Measurements from ENCODE around the gene KLK15. TPM values are rescaled to one million over a fixed set of nuclear protein-coding genes. Genes with fewer than 3 reads are reported as not detected.
"Not testable (repeated sequence)": the region's sequence is repeated elsewhere in the genome, so short reads cannot be mapped to it uniquely, and the experiment has no call there.

KLK15 gene
- total and polyA plus RNA-seq, 2 of the 8 experiments (the other 6 are each of a cell fraction or from before 2014, with no cell fraction given): not detected

- H3K4ac ChIP-seq (replicated peaks; ENCODE audit: insufficient read length, low read depth, low read length); H4K5ac ChIP-seq (ENCODE audit: insufficient read length, low read depth, low read length); DNase-seq (ENCODE audit: low read depth in 1 of 2, low spot score in 2 of 2); H3K27ac ChIP-seq (ENCODE audit: low read depth, low read length); H3K9ac ChIP-seq (replicated peaks in 1 of 4; ENCODE audit: extremely low read depth in 1 of 4, low read depth in 3 of 4, low read length in 3 of 4); H2BK20ac ChIP-seq (ENCODE audit: low read length); FAIRE-seq; H2BK12ac ChIP-seq (ENCODE audit: low read depth, low read length); H3K4me2 ChIP-seq (ENCODE audit: insufficient read depth in 1 of 2, low read depth in 2 of 2, low read length in 2 of 2); H2BK15ac ChIP-seq (ENCODE audit: low read length); H4K91ac ChIP-seq (replicated peaks; ENCODE audit: insufficient read length, low read length); H3K79me2 ChIP-seq (ENCODE audit: control insufficient read depth in 1 of 2, insufficient read depth in 2 of 2, low read length in 2 of 2); H3K14ac ChIP-seq (ENCODE audit: insufficient read length); H3K18ac ChIP-seq (ENCODE audit: extremely low read depth, low read length); H2AFZ ChIP-seq (ENCODE audit: low read length); H3K4me1 ChIP-seq (replicated peaks in 1 of 4; ENCODE audit: control insufficient read depth in 3 of 4, insufficient read depth in 4 of 4, low read length in 3 of 4); CTCF ChIA-PET (ENCODE audit: partially characterized antibody); H3K23ac ChIP-seq (ENCODE audit: insufficient read length); H3K56ac ChIP-seq (replicated peaks; ENCODE audit: insufficient read length, low read depth, low read length); H3K9me3 ChIP-seq (ENCODE audit: insufficient read depth in 2 of 2, low read depth in 1 of 2, low read length in 1 of 2); H4K20me1 ChIP-seq (replicated peaks in 1 of 2; ENCODE audit: control insufficient read depth in 1 of 2, insufficient read depth in 2 of 2, low read length in 2 of 2); H3K79me1 ChIP-seq (ENCODE audit: low read depth, low read length); H3K27me3 ChIP-seq (replicated peaks in 1 of 4; ENCODE audit: control insufficient read depth in 3 of 4, extremely low read depth in 1 of 4, insufficient read depth in 3 of 4, low read length in 3 of 4); H4K8ac ChIP-seq (ENCODE audit: extremely low read depth, insufficient read depth, low read length); H2BK120ac ChIP-seq (replicated peaks; ENCODE audit: low read depth, low read length); H3K36me3 ChIP-seq (ENCODE audit: control insufficient read depth in 2 of 4, insufficient read depth in 4 of 4, low read length in 3 of 4); H3K4me3 ChIP-seq (ENCODE audit: extremely low read depth in 1 of 4, insufficient read depth in 2 of 4, low read depth in 3 of 4, low read length in 4 of 4); H2BK5ac ChIP-seq (ENCODE audit: low read depth, low read length): not testable (repeated sequence)
- WGBS, 2 experiments (ENCODE audit: extremely low coverage in 1 of 2, insufficient coverage in 1 of 2, insufficient read length in 1 of 2, insufficient replicate concordance in 2 of 2, low coverage in 1 of 2, low lambda C conversion rate in 2 of 2, missing lambda C conversion rate in 1 of 2): 71% methylated on average over 3 of the region's 3 CpGs; no CpG with 5 or more reads in 1 of the 2 experiments
- Histone ChIP-seq H2AK5ac (ENCODE audit: low read depth, low read length) (peak overlapping the region; percentile 25; the same call in 1 of the 2 replicates), H3K23me2 (ENCODE audit: low read depth, low read length) (peaks cover 17% of the 10 kb centered on the region; the same call in 1 of the 2 replicates)
- POLR2A ChIA-PET (ENCODE audit: partially characterized antibody): interaction anchor here (1.0 to 14.4 kb wide), 3 partner anchors 10 to 13 kb away, joined by 3 to 275 read pairs (median 4); no protein-coding TSS in a partner anchor
Measured at GRCh38 chr19:50811622-50812238, 21.6 kb downstream of the KLK15 start.

Data from H1 (cell line).